ENCODE measurements around the gene MMEL1.

DNA sequence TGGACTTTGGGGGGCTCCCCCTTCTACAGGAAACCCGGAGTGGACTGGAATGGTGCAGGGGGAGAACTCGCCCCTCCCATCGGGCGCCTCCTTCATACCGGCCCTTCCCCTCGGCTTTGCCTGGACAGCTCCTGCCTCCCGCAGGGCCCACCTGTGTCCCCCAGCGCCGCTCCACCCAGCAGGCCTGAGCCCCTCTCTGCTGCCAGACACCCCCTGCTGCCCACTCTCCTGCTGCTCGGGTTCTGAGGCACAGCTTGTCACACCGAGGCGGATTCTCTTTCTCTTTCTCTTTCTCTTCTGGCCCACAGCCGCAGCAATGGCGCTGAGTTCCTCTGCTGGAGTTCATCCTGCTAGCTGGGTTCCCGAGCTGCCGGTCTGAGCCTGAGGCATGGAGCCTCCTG, 76.5 kb downstream of the MMEL1 start, which contains the start of gene TNFRSF14:
- TF ChIP-seq POLR2A (IDR thresholded peaks at IDR 0.05) = no peak
- TF ChIP-seq, protein P1, sequence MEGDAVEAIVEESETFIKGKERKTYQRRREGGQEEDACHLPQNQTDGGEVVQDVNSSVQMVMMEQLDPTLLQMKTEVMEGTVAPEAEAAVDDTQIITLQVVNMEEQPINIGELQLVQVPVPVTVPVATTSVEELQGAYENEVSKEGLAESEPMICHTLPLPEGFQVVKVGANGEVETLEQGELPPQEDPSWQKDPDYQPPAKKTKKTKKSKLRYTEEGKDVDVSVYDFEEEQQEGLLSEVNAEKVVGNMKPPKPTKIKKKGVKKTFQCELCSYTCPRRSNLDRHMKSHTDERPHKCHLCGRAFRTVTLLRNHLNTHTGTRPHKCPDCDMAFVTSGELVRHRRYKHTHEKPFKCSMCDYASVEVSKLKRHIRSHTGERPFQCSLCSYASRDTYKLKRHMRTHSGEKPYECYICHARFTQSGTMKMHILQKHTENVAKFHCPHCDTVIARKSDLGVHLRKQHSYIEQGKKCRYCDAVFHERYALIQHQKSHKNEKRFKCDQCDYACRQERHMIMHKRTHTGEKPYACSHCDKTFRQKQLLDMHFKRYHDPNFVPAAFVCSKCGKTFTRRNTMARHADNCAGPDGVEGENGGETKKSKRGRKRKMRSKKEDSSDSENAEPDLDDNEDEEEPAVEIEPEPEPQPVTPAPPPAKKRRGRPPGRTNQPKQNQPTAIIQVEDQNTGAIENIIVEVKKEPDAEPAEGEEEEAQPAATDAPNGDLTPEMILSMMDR (IDR thresholded peaks at IDR 0.05) = no peak

Data from testis (tissue), 2 donors.